ENCODE data around the gene BMP6. TPM values are rescaled to one million over a fixed set of nuclear protein-coding genes. Genes with fewer than 3 reads are reported as not detected.

Gene BMP6
- polyA plus RNA-seq, 1 donor from 2014 or later = 2.4 TPM

DNA sequence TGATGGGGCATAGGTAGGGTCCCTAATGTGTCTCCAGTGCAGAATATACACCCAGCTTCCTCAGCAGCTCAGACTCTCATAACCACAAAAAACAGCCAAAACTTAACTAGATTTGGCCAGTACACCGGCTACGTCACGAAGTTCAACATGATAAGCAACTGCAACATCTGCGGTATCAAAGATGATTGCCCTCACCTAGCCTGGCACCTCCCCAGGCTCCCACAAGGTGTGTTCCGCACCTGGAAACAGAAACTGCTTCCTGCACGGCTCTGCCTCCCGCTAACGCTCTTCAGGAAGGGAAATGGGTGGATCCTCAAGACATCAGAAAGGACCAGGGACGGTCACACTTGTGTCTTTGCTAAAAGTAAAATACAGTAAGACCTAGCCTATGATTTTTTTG lies 175.2 kb downstream of the BMP6 start:
- Histone ChIP-seq H3K9me2 (ENCODE audit: insufficient read depth, low read length) (no peaks in the 10 kb centered on the region), H3K36me3 (ENCODE audit: insufficient read depth, low read length) (peaks cover 6% of the 10 kb centered on the region)
- no peak for TF ChIP-seq SMC3 (conservative IDR thresholded peaks at IDR 0.05; ENCODE audit: poor library complexity)
- TF ChIP-seq, protein P1, sequence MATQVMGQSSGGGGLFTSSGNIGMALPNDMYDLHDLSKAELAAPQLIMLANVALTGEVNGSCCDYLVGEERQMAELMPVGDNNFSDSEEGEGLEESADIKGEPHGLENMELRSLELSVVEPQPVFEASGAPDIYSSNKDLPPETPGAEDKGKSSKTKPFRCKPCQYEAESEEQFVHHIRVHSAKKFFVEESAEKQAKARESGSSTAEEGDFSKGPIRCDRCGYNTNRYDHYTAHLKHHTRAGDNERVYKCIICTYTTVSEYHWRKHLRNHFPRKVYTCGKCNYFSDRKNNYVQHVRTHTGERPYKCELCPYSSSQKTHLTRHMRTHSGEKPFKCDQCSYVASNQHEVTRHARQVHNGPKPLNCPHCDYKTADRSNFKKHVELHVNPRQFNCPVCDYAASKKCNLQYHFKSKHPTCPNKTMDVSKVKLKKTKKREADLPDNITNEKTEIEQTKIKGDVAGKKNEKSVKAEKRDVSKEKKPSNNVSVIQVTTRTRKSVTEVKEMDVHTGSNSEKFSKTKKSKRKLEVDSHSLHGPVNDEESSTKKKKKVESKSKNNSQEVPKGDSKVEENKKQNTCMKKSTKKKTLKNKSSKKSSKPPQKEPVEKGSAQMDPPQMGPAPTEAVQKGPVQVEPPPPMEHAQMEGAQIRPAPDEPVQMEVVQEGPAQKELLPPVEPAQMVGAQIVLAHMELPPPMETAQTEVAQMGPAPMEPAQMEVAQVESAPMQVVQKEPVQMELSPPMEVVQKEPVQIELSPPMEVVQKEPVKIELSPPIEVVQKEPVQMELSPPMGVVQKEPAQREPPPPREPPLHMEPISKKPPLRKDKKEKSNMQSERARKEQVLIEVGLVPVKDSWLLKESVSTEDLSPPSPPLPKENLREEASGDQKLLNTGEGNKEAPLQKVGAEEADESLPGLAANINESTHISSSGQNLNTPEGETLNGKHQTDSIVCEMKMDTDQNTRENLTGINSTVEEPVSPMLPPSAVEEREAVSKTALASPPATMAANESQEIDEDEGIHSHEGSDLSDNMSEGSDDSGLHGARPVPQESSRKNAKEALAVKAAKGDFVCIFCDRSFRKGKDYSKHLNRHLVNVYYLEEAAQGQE (IDR thresholded peaks at IDR 0.05; ENCODE audit: borderline replicate concordance) = no peak
- no peak for TF ChIP-seq EP300 (conservative IDR thresholded peaks at IDR 0.05; ENCODE audit: poor library complexity, severe bottlenecking)

DNA sequence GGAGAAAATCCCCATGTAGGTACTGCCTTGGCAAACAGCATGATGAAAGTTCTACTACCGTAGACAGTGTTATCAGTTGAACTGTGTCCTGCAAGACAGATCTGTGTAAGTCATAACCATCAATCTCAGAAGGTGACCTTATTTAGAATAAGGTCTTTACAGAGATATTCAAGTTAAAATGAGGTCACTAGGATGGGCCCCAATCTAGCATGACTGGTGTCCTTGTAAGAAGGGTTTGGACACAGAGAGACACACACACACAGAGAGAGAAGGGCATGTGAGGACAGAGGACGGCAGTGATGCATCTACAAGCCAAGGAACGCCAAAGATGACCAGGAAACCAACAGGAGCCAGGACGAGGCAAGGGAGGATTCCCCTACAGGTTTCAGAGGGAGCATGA lies 175.9 kb downstream of the BMP6 start:
- Histone ChIP-seq H3K4me2 (ENCODE audit: low read length) (no peak overlapping the region), H3K79me2 (replicated peaks; ENCODE audit: insufficient read depth, low read length) (no peaks in the 10 kb centered on the region), H3K4me3 (ENCODE audit: low read length) (no peak overlapping the region), H3K27ac (ENCODE audit: low read length) (no peak overlapping the region), H3K36me3 (ENCODE audit: insufficient read depth, low read length) (peaks cover 6% of the 10 kb centered on the region), H3K9me2 (ENCODE audit: insufficient read depth, low read length) (no peaks in the 10 kb centered on the region), H3K9ac (ENCODE audit: low read length) (no peak overlapping the region), H3K9me3 (ENCODE audit: low read length) (no peaks in the 10 kb centered on the region), H2AFZ (ENCODE audit: low read depth, low read length) (no peak overlapping the region), H3F3A (ENCODE audit: insufficient read depth, low read length, poor library complexity, severe bottlenecking) (no peaks in the 10 kb centered on the region), H3K27me3 (ENCODE audit: insufficient read depth, low read depth, low read length) (no peaks in the 10 kb centered on the region), H4K20me1 (ENCODE audit: insufficient read depth) (no peaks in the 10 kb centered on the region)
- no peak for TF ChIP-seq EP300 (conservative IDR thresholded peaks at IDR 0.05; ENCODE audit: poor library complexity, severe bottlenecking)
- no peak for TF ChIP-seq TAF1 (IDR thresholded peaks at IDR 0.05; ENCODE audit: low read depth)
- TF ChIP-seq, protein P2, sequence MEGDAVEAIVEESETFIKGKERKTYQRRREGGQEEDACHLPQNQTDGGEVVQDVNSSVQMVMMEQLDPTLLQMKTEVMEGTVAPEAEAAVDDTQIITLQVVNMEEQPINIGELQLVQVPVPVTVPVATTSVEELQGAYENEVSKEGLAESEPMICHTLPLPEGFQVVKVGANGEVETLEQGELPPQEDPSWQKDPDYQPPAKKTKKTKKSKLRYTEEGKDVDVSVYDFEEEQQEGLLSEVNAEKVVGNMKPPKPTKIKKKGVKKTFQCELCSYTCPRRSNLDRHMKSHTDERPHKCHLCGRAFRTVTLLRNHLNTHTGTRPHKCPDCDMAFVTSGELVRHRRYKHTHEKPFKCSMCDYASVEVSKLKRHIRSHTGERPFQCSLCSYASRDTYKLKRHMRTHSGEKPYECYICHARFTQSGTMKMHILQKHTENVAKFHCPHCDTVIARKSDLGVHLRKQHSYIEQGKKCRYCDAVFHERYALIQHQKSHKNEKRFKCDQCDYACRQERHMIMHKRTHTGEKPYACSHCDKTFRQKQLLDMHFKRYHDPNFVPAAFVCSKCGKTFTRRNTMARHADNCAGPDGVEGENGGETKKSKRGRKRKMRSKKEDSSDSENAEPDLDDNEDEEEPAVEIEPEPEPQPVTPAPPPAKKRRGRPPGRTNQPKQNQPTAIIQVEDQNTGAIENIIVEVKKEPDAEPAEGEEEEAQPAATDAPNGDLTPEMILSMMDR (IDR thresholded peaks at IDR 0.05; ENCODE audit: poor library complexity, severe bottlenecking) = no peak
- no peak for TF ChIP-seq EZH2 (IDR thresholded peaks at IDR 0.05; ENCODE audit: borderline replicate concordance, insufficient read depth, low read length, poor library complexity, severe bottlenecking)
- no peak for TF ChIP-seq MXI1 (conservative IDR thresholded peaks at IDR 0.05; ENCODE audit: poor library complexity, severe bottlenecking)
- TF ChIP-seq, protein P1 (IDR thresholded peaks at IDR 0.05; ENCODE audit: borderline replicate concordance) = no peak
- TF ChIP-seq POLR2AphosphoS5 (IDR thresholded peaks at IDR 0.05) = no peak
- no peak for TF ChIP-seq SMC3 (conservative IDR thresholded peaks at IDR 0.05; ENCODE audit: poor library complexity)

More for the DNA sequence above, 175.2 kb downstream of the BMP6 start:
- Histone ChIP-seq H3K27ac (ENCODE audit: low read length) (no peak overlapping the region), H3K27me3 (ENCODE audit: insufficient read depth, low read depth, low read length) (no peaks in the 10 kb centered on the region), H2AFZ (ENCODE audit: low read depth, low read length) (no peak overlapping the region), H4K20me1 (ENCODE audit: insufficient read depth) (no peaks in the 10 kb centered on the region), H3K4me2 (ENCODE audit: low read length) (no peak overlapping the region), H3K9ac (ENCODE audit: low read length) (no peak overlapping the region), H3K79me2 (replicated peaks; ENCODE audit: insufficient read depth, low read length) (no peaks in the 10 kb centered on the region), H3F3A (ENCODE audit: insufficient read depth, low read length, poor library complexity, severe bottlenecking) (no peaks in the 10 kb centered on the region), H3K9me3 (ENCODE audit: low read length) (no peaks in the 10 kb centered on the region), H3K4me3 (ENCODE audit: low read length) (no peak overlapping the region)

Data from neural cell (in vitro differentiated cells).